SIG-M5 treated with dmso at 0.1 percent for 504 hours (cell line): ENCODE data around the gene NAP1L4.

Experiments
- DNase-seq: peaks from one replicate; lab custom pipeline; 2025; ENCODE audit not compliant: unreplicated experiment; lab: John Stamatoyannopoulos, UW

NAP1L4 gene, protein sequence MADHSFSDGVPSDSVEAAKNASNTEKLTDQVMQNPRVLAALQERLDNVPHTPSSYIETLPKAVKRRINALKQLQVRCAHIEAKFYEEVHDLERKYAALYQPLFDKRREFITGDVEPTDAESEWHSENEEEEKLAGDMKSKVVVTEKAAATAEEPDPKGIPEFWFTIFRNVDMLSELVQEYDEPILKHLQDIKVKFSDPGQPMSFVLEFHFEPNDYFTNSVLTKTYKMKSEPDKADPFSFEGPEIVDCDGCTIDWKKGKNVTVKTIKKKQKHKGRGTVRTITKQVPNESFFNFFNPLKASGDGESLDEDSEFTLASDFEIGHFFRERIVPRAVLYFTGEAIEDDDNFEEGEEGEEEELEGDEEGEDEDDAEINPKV

DNA sequence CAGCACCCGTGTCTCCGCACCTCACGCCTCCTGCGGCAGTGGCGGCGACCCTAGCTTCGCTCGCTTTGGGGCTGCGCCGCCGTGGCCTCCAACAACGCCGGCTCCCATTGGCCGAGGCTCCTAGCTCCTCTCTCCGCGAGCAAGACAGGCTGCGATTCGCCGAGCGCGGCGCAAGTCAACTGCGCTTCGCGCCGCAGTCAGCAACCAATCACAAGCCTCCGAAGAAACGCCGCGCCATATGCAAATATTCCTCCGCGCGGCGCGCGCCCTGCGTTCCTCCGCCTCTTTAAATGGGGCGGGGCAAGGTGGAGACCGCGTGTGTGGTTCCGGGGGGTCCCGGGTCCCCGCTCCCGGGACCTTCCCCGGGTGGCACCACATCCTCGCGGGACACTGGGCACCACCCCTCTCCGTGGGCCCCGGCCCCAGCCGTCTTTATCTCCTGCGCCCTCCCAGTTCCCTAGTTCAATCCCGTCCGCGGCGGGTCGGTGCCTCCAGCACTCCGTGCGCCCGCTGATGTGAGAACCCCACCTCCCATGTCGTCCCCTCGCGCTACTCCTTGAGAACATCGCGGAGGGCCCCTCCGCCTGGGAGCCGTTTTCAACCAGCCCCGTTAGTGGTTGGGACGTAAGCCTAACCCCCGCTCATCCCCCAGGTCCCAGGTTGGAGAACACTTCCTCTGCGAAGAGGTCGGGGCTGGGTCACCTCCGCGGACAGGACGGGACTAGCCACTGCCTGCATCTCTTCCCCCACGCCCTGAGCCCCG lies at the start of gene NAP1L4:
Gene NAP1L4, minus strand, starts transcription at position 96 of the 763 bp plus-strand sequence. CDS start 13,109 bp downstream, outside the sequence.
- DNase-seq, result peak; percentile 94

DNA sequence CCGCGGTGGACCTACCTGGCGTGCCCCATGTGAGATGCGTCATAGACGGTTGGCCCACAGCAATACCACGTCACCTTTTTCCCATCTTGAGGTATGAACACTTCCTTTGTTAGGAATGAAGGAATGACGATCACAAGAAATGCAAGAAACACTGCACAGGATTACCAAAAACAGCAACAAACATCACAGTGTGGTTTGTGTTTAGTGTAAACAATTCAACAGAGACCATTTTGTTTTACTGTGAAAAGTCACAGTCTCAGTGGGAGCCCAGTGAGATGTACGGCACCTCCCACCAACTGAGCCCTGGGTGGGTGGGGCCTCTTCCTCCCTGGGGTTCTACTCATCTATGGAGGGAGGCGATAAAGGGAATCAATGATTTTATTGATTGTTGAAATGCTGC lies 48.8 kb upstream of the NAP1L4 start:
- DNase-seq, result no peak

DNA sequence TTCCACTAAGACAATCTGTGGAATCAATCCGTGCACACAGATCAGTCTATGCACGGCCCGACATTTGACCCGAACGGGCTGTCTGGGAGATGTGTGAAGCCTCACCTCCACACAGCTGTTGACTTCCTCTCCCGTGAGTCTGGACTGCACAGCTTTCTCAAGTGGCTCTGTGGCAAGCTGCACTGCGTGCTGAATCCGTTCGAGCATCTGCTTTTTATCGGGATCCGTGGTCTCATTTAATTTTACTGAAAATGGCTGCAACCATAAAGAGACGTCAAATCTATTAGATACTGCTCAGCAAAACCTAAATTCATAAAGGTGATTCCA lies 45.8 kb upstream of the NAP1L4 start:
- no peak for DNase-seq

DNA sequence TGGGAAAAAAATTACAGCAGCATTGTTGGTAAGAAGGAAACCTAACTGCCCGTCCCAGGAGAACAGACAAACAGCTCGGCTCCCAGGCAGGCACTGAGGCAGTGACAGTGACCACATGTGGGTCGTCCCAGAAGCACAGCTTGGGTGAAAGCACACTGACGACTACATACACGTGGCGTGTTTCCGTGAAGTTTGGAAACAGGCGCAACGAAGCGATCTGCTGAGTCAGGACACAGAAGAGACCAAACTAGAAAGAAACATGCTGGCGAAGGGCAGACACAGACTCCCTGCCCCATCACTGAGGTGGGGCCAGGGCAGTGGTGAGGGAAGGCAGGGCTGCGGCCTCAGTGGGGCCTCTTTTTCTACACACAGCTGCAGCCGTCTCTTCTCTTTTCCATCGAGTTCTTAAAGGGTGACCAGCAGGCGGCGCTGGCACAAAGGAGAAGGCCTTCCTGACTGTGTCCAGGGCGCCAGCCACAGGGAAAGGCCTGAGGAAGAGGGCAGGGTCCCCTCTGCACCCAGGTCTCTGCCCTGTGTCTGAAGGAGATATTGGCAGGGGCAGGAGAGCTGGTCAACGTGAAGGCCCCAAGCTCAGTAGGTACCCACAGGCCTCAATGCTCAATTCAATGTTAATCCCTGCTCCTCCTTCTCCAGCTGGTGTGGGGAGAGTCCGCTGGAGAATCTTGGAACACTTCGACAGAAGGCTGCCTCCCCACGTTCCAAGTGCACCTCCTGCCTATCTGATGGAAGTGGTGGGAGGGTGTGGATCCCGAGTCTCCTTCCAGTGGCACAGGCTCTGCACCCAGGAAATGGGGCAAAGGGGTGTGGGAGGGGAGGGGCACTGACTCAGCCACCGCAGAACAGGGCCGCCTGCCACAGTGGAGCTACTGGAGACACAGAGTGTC lies 45.2 kb upstream of the NAP1L4 start:
- peak; percentile 52 for DNase-seq

DNA sequence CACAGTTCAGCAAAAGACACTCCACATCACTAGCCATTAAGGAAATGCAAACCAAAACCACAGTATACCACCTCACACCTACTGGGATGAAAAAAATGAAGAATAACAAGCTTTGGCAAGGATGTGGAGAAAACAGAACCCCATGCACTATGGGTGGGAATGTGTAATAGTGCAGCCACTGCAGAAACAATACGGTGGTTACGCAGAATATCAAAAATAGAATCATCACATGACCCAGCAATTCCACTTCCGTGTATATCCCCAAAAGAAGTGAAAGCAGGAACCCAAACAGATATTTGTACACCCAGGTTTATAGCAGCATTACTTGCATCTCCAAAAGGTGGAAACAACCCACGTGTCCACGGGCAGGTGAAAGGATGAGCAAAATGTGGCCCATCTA lies 44.3 kb upstream of the NAP1L4 start:
- peak; percentile 63 for DNase-seq

DNA sequence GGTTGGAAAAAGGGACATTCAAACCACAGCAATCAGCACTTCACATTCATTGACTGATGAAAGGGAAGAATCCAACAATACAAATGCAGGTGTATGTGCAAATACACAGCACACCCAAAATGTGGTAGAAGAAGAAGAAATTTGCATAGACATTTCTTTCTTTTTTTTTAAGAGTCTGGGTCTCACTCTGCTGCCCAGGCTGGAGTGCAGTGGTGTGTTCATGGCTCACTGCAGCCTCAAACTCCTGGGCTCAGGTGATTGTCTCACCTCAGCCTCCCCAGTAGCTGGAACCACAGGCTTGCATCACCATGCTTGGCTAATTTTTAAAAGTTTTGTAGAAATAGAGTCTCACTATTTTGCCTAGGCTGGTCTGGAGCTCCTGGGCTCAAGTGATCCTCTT lies 43.2 kb upstream of the NAP1L4 start:
- DNase-seq, result no peak

DNA sequence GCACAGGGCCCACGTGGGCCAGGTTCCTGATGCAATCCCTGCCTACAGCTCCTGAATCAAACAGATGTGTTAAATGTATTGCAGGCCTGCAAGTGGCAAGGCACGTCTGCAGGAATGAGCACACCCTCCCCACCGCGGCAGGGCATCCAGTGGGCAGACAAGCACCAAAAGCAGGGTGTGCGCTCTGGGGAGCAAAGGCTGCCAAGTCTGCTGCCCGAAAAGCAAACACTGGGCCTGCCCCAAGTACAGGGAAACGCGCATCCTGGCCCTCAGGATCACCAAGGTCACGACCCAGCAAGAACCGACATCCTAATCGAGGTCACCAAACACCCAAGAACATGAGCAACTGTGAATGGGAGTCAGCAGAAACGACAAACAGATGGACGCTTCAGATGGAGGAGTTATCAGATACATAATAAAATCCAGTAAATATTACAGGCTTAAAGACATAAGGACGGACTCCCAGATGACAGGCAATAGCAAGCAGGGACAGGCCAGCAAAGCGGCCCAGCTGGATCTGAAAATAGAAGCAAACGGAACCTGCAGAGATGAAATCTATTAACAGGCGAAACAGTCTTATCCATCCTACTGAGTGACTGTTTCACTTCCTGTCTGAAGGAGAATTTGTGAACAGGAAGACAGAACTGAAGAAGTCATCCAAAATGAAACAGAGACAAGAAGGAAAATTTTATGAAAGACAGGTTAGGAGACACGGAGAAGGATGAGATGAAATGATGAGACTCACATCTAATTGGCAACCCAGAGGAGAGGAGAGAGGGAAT lies 38.4 kb upstream of the NAP1L4 start:
- DNase-seq, result peak; percentile 70

DNA sequence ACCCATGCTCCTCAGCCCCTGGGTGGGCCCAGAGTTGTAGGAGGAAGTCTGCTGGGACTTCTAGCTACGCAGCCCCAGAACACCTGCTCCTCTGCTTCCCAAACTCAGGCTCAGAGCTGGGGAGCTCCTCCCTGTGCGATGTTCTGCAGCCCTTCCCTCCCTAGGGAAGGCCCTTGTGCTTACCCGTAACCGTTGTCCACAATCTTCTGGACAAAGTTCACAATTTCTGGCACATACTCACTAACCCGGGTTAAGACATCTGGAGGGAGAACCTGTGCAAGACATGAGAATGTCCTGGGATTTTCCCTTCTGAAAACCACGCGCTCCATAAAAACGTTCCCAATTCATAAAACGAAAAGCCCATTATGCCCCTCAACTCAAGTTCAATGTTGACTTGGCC lies 36.7 kb upstream of the NAP1L4 start:
- DNase-seq, result no peak

DNA sequence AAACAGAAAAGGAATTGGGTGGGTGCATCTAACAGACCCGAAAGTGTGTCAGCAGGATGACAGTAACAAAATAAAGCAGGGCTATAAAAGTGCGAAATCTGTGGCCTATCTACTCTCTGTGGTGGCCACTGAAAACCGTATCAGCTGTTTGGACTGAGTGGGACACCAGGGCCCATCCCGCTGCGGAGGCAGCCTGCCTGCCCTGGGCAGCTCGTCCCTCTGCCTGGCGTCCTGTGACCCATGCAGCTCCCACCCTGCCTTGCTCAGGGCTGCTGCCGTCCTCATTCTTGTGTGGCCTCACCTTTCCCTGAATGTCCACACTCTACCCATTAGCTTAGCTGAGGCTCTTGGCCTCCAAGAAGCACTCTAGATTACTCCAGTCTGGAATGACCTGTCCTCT lies 34.7 kb upstream of the NAP1L4 start:
- no peak for DNase-seq

DNA sequence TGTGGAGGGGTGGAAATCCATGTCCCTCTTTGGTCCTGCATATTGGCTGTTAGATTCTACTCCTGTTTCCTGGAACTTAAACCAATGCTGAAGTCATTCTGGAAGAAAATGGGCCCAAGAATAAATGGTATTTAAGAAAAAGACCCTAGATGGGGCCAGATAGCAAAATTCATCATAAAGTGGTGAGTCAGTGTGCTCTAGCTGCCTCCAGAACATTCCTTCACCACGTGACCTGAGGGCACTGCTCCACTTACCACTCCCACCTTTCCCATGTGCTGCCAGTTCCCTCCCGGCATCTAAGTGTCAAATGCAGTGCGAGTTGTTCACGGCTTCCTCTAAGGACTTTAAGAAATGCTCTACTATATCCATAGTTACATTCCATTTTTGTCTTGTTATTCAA lies 30.9 kb upstream of the NAP1L4 start:
- DNase-seq, result no peak

DNA sequence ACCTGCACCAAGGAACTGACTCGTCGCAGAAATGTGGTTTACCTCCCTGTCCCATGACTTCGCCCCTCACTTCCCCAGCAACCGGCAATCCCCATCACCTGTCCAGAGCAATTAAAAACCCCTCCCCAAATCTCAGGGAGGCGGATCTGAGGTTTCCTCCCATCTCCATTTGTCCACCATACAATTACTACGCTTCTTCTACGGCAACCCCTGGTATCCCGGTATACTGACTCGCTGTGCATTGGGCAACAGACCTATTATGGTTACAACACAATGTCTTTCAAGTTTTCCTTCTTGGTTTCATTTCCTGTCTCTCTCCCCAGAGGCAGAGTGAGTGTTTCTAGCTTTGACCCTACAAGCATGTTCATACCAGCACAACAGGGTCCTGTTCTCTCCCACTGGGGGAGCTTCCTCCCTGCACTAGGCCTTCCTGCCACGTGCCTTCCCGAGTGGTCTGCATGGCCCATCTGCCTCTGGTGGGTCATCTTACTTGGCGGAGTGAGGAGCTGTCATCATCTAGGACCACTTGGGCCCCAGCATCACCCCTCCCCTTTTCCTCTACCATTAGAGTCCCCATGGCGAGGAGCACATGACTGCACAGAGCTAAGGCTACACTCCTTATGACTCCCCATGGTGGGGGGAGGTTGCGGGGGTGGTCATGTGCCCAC lies 30.3 kb upstream of the NAP1L4 start:
- DNase-seq, result peak; percentile 97

DNA sequence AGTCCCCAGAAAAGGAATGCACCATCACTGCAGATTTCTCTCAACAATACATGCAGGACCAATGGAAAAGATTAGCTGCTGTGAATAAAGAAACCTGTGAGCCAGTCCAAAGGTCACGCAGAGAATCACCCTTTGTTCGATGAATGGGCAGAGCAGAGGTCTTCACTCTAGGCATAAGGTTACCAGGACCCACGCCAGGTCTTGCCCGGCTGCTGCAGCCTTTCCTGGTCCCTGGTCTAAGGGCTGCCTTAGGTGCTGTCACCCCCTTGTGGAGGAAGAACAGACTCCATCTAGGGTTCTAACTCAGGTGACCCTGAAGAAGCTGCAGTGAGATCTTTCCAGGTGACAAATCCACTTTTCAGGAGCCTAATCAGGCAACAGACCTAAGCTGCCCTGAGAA lies 29.0 kb upstream of the NAP1L4 start:
- DNase-seq, result peak; percentile 30

DNA sequence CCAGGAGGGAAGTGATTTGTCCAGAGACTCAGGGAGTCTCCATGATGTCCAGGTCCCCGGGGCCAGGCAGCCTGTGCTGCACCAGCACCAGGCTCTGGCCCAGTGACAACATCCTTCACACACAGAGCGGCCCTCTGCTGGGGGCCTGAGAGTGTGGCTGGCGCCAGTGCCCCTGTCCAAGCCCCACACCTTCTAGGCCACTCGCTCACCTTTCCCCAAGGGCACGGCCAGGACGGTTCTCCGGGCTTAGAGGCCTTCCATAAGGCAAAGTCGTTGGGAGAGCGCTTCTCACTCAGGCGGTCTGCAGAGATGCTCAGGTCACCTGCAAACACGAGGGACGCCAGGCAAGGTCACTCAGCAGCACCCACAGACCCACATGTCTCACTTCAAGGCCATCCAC lies 27.9 kb upstream of the NAP1L4 start:
- no peak for DNase-seq

DNA sequence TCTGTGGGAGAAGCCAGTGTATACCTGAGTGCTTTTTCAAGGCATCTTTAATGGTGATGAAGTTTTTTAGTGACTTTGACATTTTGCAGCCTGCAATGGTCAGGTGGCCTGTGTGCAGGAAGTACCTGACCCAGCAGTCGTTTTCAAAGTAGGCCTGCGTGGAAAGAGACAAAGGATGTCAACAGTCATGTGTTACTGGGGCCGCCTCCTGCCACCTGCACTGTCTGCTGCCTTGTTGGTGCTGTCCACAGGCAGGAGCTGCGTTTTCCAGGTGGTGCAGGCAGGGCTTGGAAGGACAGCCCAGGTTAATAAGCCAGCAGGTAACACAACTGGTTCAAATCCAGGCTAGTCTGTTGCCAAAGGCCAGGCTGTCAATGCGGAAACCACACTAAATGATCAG lies 26.5 kb upstream of the NAP1L4 start:
- DNase-seq, result no peak

DNA sequence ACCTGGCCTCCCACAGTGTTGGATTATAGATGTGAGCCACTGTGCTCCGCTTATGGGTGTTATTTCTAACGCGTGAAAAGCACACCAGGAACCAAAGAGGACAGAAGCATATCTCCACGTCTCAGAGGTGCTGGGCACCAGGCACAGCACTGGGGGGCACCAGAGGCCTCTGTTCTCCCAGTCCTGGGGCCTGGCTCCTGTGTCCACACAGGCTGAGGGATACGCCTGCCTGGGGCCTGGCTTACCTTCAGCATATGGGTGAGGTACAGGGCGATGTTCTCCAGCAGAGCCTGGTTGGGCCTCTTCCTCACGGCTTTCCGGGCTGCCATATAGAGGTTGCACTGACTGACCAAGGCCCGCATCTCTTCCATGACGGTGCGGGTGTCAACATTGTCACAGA lies 24.7 kb upstream of the NAP1L4 start:
- no peak for DNase-seq

DNA sequence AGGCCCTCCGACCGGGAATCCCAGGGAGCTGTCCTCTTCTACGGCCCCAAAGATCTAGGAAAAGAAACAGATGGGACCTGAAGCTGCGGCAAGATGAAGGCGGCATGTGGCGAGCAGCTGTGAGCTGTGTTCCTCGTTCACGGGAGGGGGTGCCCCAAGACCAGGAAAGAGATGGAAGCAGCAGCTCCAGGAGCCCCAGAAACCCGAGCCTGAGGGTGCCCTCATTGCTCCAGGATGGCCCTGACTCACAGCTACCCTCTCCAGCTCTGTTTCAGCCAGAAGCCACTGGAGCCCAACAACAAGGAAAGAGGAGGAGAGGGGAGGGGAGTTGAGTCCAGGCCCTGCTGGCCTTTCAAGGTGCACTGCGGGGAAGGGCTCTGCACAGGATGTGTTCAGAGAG lies 23.7 kb upstream of the NAP1L4 start:
- no peak for DNase-seq

DNA sequence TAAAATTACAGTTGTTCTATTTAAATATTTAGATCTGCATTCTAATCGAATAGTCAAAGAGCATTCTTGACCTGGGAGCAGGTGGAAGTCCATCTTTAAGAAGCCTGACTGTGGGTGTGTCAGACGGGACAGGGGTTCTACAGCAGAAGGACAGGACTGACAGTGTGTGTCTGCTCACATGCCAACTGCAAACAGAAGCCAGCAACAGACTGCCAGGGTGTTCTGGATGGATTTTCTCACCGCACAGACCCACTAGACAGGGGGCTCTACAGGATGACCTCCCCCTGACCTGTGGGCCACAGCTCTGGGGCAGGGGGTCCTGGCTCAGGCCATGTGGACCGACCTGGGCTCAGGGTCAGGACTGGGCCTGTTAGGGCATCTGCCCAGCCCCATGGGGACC lies 22.8 kb upstream of the NAP1L4 start:
- no peak for DNase-seq

DNA sequence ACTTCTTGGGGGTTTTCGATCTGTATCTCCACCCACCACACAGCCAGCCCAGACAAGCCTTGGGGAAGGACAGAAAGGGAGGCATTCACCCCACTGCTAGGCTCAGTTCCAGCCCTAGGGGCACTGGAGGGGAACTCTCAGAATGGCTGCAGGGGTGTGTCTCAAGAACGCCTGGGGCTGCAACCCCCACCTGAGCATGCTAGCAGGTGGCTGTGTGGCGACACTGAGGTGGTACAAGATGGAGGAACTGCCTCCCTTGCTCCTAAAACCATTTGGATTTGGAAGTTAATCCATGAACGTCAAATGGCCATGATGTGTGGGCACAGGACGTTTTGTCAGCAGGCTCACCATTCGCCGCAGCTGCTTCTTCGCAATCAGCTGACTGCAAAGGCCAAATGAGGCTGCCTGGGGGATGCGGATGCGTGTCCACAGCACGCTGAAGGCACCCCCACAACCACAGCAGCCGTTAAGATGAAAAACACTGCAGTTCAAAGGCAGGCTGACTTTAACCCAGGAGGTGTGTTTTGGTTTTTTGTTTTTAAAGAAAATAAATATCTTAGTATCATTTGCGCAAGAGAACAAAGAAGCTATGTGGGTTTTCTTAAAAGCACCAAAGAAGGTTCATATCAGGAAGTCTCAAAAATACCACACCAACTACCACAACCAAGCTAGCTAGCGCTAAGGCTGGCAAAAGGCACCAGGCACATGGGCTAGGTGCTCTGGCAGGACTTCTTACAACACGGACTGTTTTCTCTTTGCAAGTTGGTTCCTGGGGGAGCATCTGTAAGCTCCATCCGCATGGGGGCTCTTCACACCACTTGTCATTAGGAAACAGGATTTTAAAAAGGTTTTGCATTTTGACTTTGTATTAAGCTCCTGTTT lies 22.2 kb upstream of the NAP1L4 start:
- DNase-seq, result no peak
